ENCODE data around the gene NAA20.
"Not testable (repeated sequence)": the region's sequence is repeated elsewhere in the genome, so short reads cannot be mapped to it uniquely, and the experiment has no call there.

The NAA20 gene

GRCh38 chr20:19992996-19993908 lies 23.9 kb upstream of the NAA20 start:
- no peak for DNase-seq

- no peak for DNase-seq
Measured at GRCh38 chr20:19993958-19994669, 23.0 kb upstream of the NAA20 start.

- peak; percentile 76 for DNase-seq
Measured at GRCh38 chr20:19995220-19995863, 21.8 kb upstream of the NAA20 start.

- DNase-seq = no peak
Measured at GRCh38 chr20:19996222-19996621, 20.9 kb upstream of the NAA20 start.

- no peak for DNase-seq
Measured at GRCh38 chr20:19996917-19997316, 20.2 kb upstream of the NAA20 start.

- DNase-seq = no peak
Measured at GRCh38 chr20:19998990-19999705, 18.0 kb upstream of the NAA20 start.

- peak; percentile 12 for DNase-seq
Measured at GRCh38 chr20:20000211-20000968, 16.8 kb upstream of the NAA20 start.

- DNase-seq = peak; percentile 74
Measured at GRCh38 chr20:20002101-20002998, 14.8 kb upstream of the NAA20 start.

GRCh38 chr20:20003031-20003954 lies 13.9 kb upstream of the NAA20 start:
- peak; percentile 22 for DNase-seq

- not testable (repeated sequence) for DNase-seq
Measured at GRCh38 chr20:20003955-20004322, 13.2 kb upstream of the NAA20 start.

GRCh38 chr20:20005342-20005741 lies 11.8 kb upstream of the NAA20 start:
- no peak for DNase-seq

GRCh38 chr20:20009784-20010253 lies 7.3 kb upstream of the NAA20 start:
- DNase-seq = no peak

- DNase-seq = no peak
Measured at GRCh38 chr20:20010639-20011500, 6.3 kb upstream of the NAA20 start.

GRCh38 chr20:20012541-20012940 lies 4.6 kb upstream of the NAA20 start:
- no peak for DNase-seq

- DNase-seq = no peak
Measured at GRCh38 chr20:20014659-20015058, 2.5 kb upstream of the NAA20 start.

GRCh38 chr20:20017844-20018185 lies 653 bp downstream of the NAA20 start:
- DNase-seq = no peak

- no peak for DNase-seq
Measured at GRCh38 chr20:20018366-20018765, 1.2 kb downstream of the NAA20 start.

- DNase-seq = no peak
Measured at GRCh38 chr20:20019123-20019522, 2.0 kb downstream of the NAA20 start.

GRCh38 chr20:20020908-20021307 lies 3.7 kb downstream of the NAA20 start:
- DNase-seq = no peak
